ENCODE data around the gene SPTLC2.

The SPTLC2 gene

DNA sequence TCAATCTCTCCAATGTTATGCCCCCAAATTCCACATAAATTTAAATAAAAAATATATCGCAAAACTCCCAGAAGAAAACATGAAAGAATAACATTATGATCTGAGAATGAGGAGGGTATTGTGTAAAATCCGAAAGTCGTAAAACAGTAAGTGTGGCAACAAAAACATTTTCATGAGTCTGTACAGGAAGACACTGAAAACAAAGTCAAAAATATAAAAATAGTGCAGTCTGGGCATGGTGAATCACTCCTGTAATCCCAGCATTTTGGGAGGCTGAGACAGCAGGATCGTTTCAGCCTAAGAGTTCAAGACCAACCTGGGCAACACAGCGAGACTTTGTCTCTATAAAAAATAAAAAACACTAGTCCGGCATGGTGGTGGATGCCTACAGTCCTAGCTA, 57.1 kb downstream of the SPTLC2 start:
- H3K9ac ChIP-seq (ENCODE audit: low read depth, low read length, poor library complexity): no peak overlapping the region
- H3K14ac ChIP-seq (ENCODE audit: low read length): no peak overlapping the region
- no peaks in the 10 kb centered on the region for H3K27me3 ChIP-seq (ENCODE audit: control insufficient read depth in 3 of 3, insufficient read depth in 3 of 3, low read depth in 1 of 3, low read length in 3 of 3)
- H2AFZ ChIP-seq (ENCODE audit: low read length): no peak overlapping the region
- no peak overlapping the region for H3K23ac ChIP-seq (ENCODE audit: low read depth, low read length, poor library complexity)
- no peak overlapping the region for H3K27ac ChIP-seq (replicated peaks; ENCODE audit: low read length)
- no peak overlapping the region for H3K4me2 ChIP-seq (ENCODE audit: insufficient read depth, low read length, poor library complexity, severe bottlenecking)
- H2BK5ac ChIP-seq (ENCODE audit: low read length): no peak overlapping the region
- H3K9me3 ChIP-seq (replicated peaks in 1 of 2; ENCODE audit: control insufficient read depth in 2 of 2, insufficient read depth in 1 of 2, low read depth in 1 of 2, low read length in 2 of 2): no peaks in the 10 kb centered on the region
- H3K4me3 ChIP-seq (ENCODE audit: low read length in 2 of 2): no peak overlapping the region
- H2AK5ac ChIP-seq (ENCODE audit: low read depth, low read length): no peak overlapping the region
- no peaks in the 10 kb centered on the region for H3K4me1 ChIP-seq (ENCODE audit: control insufficient read depth in 2 of 2, insufficient read depth in 1 of 2, low read depth in 1 of 2, low read length in 2 of 2)
- H2BK120ac ChIP-seq (ENCODE audit: low read depth, low read length): no peak overlapping the region
- no peak overlapping the region for H4K91ac ChIP-seq (ENCODE audit: low read depth, low read length, poor library complexity)
- H3K79me1 ChIP-seq (ENCODE audit: low read depth, low read length): no peaks in the 10 kb centered on the region
- WGBS, 2 donors (ENCODE audit: extremely low coverage in 2 of 2, insufficient read length in 2 of 2, insufficient replicate concordance in 1 of 2): 100% methylated on average over 1 of the region's 6 CpGs; no CpG with 5 or more reads in 1 of the 2 donors
- H2BK12ac ChIP-seq (ENCODE audit: low read length): no peak overlapping the region
- no peak for DNase-seq (ENCODE audit: low spot score)
- H3K4ac ChIP-seq (ENCODE audit: low read length): no peak overlapping the region
- no peak overlapping the region for H3K18ac ChIP-seq (ENCODE audit: low read length)
- no peak overlapping the region for H2BK15ac ChIP-seq (ENCODE audit: low read length)
- H3K36me3 ChIP-seq (replicated peaks in 1 of 2; ENCODE audit: control insufficient read depth in 2 of 2, insufficient read depth in 2 of 2, low read length in 2 of 2): peaks cover 0 to 60% of the 10 kb centered on the region in 2 donors
- no peak overlapping the region for H4K8ac ChIP-seq (ENCODE audit: low read depth, low read length)

DNA sequence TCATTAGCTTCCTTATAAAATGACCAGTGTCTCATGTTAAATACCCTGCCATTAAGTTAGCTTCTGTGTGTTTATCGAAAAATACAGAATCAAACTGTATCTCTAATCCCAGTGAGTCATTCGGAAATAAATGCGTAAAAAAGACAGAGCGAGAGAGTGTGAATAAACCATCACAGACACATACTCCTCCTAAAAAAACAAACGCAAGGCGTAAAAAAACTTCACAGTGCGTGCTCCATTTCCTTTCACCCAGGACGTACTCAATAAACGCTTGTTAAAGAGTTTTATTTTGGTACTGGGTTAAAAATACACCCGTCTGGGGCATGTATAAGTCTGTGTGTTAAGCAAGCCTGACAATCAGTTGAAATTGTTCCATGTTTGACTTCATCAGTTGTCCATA, 59.0 kb downstream of the SPTLC2 start:
- Histone ChIP-seq H3K27me3 (ENCODE audit: control insufficient read depth in 3 of 3, insufficient read depth in 3 of 3, low read depth in 1 of 3, low read length in 3 of 3) (no peaks in the 10 kb centered on the region), H3K27ac (replicated peaks; ENCODE audit: low read length) (no peak overlapping the region), H3K18ac (ENCODE audit: low read length) (no peak overlapping the region), H2BK5ac (ENCODE audit: low read length) (no peak overlapping the region), H3K4me1 (ENCODE audit: control insufficient read depth in 2 of 2, insufficient read depth in 1 of 2, low read depth in 1 of 2, low read length in 2 of 2) (no peaks in the 10 kb centered on the region), H2BK12ac (ENCODE audit: low read length) (no peak overlapping the region), H3K4me3 (ENCODE audit: low read length in 2 of 2) (no peak overlapping the region), H3K9me3 (replicated peaks in 1 of 2; ENCODE audit: control insufficient read depth in 2 of 2, insufficient read depth in 1 of 2, low read depth in 1 of 2, low read length in 2 of 2) (no peaks in the 10 kb centered on the region), H2AFZ (ENCODE audit: low read length) (no peak overlapping the region), H3K4ac (ENCODE audit: low read length) (no peak overlapping the region), H3K9ac (ENCODE audit: low read depth, low read length, poor library complexity) (no peak overlapping the region), H3K14ac (ENCODE audit: low read length) (no peak overlapping the region), H2BK120ac (ENCODE audit: low read depth, low read length) (no peak overlapping the region), H4K8ac (ENCODE audit: low read depth, low read length) (no peak overlapping the region), H2BK15ac (ENCODE audit: low read length) (no peak overlapping the region), H3K23ac (ENCODE audit: low read depth, low read length, poor library complexity) (no peak overlapping the region), H3K36me3 (replicated peaks in 1 of 2; ENCODE audit: control insufficient read depth in 2 of 2, insufficient read depth in 2 of 2, low read length in 2 of 2) (peaks cover 0 to 64% of the 10 kb centered on the region in 2 donors), H3K79me1 (ENCODE audit: low read depth, low read length) (no peaks in the 10 kb centered on the region), H2AK5ac (ENCODE audit: low read depth, low read length) (no peak overlapping the region), H3K4me2 (ENCODE audit: insufficient read depth, low read length, poor library complexity, severe bottlenecking) (no peak overlapping the region), H4K91ac (ENCODE audit: low read depth, low read length, poor library complexity) (no peak overlapping the region)
- WGBS, 2 donors (ENCODE audit: extremely low coverage in 2 of 2, insufficient read length in 2 of 2, insufficient replicate concordance in 1 of 2): no CpG with 5 or more reads among the region's 10 CpGs
- DNase-seq (ENCODE audit: low spot score): no peak

DNA sequence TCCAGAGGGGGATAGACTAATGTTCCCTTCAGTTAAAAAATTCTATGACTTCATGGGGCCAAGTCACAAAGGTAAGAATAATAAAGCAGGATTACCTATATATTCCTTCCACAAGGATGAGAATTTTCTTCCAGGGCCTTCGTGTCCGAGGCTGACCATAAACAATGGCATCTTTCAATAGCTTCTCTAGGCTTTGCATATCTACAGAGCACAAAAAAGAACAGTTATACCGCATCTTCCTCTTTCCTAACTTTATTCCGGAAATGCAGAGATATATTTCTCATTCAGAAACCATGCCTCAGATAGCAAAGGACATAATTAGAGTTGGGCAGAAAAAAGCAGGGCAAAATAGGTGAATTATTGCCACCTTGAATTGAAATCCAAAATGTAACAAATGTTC, 59.5 kb downstream of the SPTLC2 start:
- no peak overlapping the region for H3K27ac ChIP-seq (replicated peaks; ENCODE audit: low read length)
- no peak for DNase-seq (ENCODE audit: low spot score)
- no peak overlapping the region for H2BK15ac ChIP-seq (ENCODE audit: low read length)
- H2AFZ ChIP-seq (ENCODE audit: low read length): no peak overlapping the region
- no peak overlapping the region for H2BK12ac ChIP-seq (ENCODE audit: low read length)
- no peak overlapping the region for H4K91ac ChIP-seq (ENCODE audit: low read depth, low read length, poor library complexity)
- H3K4me1 ChIP-seq (ENCODE audit: control insufficient read depth in 2 of 2, insufficient read depth in 1 of 2, low read depth in 1 of 2, low read length in 2 of 2): no peaks in the 10 kb centered on the region
- WGBS, 2 donors (ENCODE audit: extremely low coverage in 2 of 2, insufficient read length in 2 of 2, insufficient replicate concordance in 1 of 2): no CpG with 5 or more reads among the region's 4 CpGs
- no peak overlapping the region for H3K4me3 ChIP-seq (ENCODE audit: low read length in 2 of 2)
- no peak overlapping the region for H4K8ac ChIP-seq (ENCODE audit: low read depth, low read length)
- no peak overlapping the region for H3K14ac ChIP-seq (ENCODE audit: low read length)
- no peak overlapping the region for H3K9ac ChIP-seq (ENCODE audit: low read depth, low read length, poor library complexity)
- H2BK5ac ChIP-seq (ENCODE audit: low read length): no peak overlapping the region
- no peak overlapping the region for H3K4me2 ChIP-seq (ENCODE audit: insufficient read depth, low read length, poor library complexity, severe bottlenecking)
- no peak overlapping the region for H3K23ac ChIP-seq (ENCODE audit: low read depth, low read length, poor library complexity)
- H3K79me1 ChIP-seq (ENCODE audit: low read depth, low read length): no peaks in the 10 kb centered on the region
- H3K9me3 ChIP-seq (replicated peaks in 1 of 2; ENCODE audit: control insufficient read depth in 2 of 2, insufficient read depth in 1 of 2, low read depth in 1 of 2, low read length in 2 of 2): no peaks in the 10 kb centered on the region
- peaks cover 0 to 64% of the 10 kb centered on the region in 2 donors for H3K36me3 ChIP-seq (replicated peaks in 1 of 2; ENCODE audit: control insufficient read depth in 2 of 2, insufficient read depth in 2 of 2, low read length in 2 of 2)
- no peaks in the 10 kb centered on the region for H3K27me3 ChIP-seq (ENCODE audit: control insufficient read depth in 3 of 3, insufficient read depth in 3 of 3, low read depth in 1 of 3, low read length in 3 of 3)
- H3K18ac ChIP-seq (ENCODE audit: low read length): no peak overlapping the region
- H3K4ac ChIP-seq (ENCODE audit: low read length): no peak overlapping the region
- H2BK120ac ChIP-seq (ENCODE audit: low read depth, low read length): no peak overlapping the region
- no peak overlapping the region for H2AK5ac ChIP-seq (ENCODE audit: low read depth, low read length)

DNA sequence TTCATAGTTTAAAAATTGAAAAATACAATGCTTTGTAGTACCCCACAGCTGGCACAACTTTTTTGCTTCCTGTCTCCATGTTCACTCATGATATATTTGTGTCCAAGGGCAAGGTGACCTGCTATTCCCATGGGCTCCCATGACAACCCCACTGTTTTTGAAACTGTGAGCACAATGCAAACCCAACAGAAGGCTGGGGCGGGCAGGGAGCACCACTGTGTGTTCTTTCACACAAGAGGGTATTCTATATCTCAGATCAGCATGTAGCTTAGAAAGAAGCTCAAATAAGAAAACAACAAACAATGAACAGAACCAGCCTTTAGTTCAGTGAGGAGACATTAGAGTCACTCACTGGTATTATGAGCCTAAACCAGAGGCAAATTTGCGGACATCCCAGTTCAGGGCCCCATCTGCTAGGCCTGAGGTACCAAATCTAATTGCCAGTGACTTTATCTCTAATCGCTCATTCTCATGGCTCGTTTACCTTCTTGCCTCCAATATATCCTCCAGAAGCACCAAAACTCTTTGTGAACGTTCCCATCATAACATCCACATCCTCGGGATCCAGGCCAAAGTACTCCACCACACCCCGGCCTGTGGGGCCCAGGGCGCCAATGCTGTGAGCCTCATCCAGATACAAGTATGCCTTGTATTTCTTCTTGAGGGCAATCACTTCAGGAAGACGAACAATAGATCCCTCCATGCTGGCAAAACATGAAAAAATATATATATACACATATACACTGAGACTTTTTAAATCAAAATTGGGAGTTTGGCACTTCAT, 61.4 kb downstream of the SPTLC2 start:
- no peaks in the 10 kb centered on the region for H3K4me1 ChIP-seq (ENCODE audit: control insufficient read depth in 2 of 2, insufficient read depth in 1 of 2, low read depth in 1 of 2, low read length in 2 of 2)
- H3K23ac ChIP-seq (ENCODE audit: low read depth, low read length, poor library complexity): no peak overlapping the region
- H2BK120ac ChIP-seq (ENCODE audit: low read depth, low read length): no peak overlapping the region
- H3K9me3 ChIP-seq (replicated peaks in 1 of 2; ENCODE audit: control insufficient read depth in 2 of 2, insufficient read depth in 1 of 2, low read depth in 1 of 2, low read length in 2 of 2): no peaks in the 10 kb centered on the region
- H2AFZ ChIP-seq (ENCODE audit: low read length): no peak overlapping the region
- H3K27me3 ChIP-seq (ENCODE audit: control insufficient read depth in 3 of 3, insufficient read depth in 3 of 3, low read depth in 1 of 3, low read length in 3 of 3): no peaks in the 10 kb centered on the region
- H3K27ac ChIP-seq (replicated peaks; ENCODE audit: low read length): no peak overlapping the region
- DNase-seq (ENCODE audit: low spot score): no peak
- no peak overlapping the region for H2BK5ac ChIP-seq (ENCODE audit: low read length)
- no CpG with 5 or more reads among the region's 9 CpGs for WGBS, 2 donors (ENCODE audit: extremely low coverage in 2 of 2, insufficient read length in 2 of 2, insufficient replicate concordance in 1 of 2)
- H3K4ac ChIP-seq (ENCODE audit: low read length): no peak overlapping the region
- H2BK15ac ChIP-seq (ENCODE audit: low read length): no peak overlapping the region
- H4K8ac ChIP-seq (ENCODE audit: low read depth, low read length): no peak overlapping the region
- no peak overlapping the region for H2AK5ac ChIP-seq (ENCODE audit: low read depth, low read length)
- no peak overlapping the region for H3K9ac ChIP-seq (ENCODE audit: low read depth, low read length, poor library complexity)
- H4K91ac ChIP-seq (ENCODE audit: low read depth, low read length, poor library complexity): no peak overlapping the region
- H2BK12ac ChIP-seq (ENCODE audit: low read length): no peak overlapping the region
- H3K18ac ChIP-seq (ENCODE audit: low read length): no peak overlapping the region
- H3K4me2 ChIP-seq (ENCODE audit: insufficient read depth, low read length, poor library complexity, severe bottlenecking): no peak overlapping the region
- H3K4me3 ChIP-seq (ENCODE audit: low read length in 2 of 2): no peak overlapping the region
- no peak overlapping the region for H3K14ac ChIP-seq (ENCODE audit: low read length)
- H3K36me3 ChIP-seq (replicated peaks in 1 of 2; ENCODE audit: control insufficient read depth in 2 of 2, insufficient read depth in 2 of 2, low read length in 2 of 2): peaks cover 0 to 57% of the 10 kb centered on the region in 2 donors
- H3K79me1 ChIP-seq (ENCODE audit: low read depth, low read length): no peaks in the 10 kb centered on the region

Measured in neuronal stem cell (in vitro differentiated cells).